Stimulated activated CD8-positive, alpha-beta memory T cell treated with anti-CD3 and anti-CD28 coated beads, Interleukin-15, amount 100 ng/mL, for 4 hours (primary cell): Measurements from ENCODE around the gene CTNNA2.
"Not testable (repeated sequence)": the region's sequence is repeated elsewhere in the genome, so short reads cannot be mapped to it uniquely, and the experiment has no call there.

Experiments used
- DNase-seq, 2 donors: peaks; one replicate each; pipeline ENCODE4 v3.0.0-alpha.2; 2020; ENCODE audit warnings: low read depth in 2 of 2

The CTNNA2 gene

DNA sequence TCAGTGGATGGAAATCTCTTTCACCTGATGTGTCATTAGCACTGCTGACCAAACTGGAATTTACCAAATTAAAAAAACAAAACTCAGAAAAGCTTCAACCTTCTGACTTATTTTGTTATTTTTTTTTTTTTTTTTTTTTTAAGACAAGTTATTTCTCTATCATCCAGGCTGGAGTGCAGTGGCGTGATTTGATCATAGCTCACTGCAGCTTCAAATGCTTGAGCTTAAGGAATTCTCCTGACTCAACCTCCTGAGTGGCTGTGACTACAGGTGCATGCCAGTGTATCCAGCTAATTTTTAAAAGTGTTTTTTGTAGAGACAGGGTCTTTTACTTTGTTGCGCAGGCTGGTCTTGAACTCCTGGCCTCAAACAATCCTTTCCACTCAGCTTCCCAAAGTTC is 636.1 kb downstream of the CTNNA2 start:
- DNase-seq: no peak

DNA sequence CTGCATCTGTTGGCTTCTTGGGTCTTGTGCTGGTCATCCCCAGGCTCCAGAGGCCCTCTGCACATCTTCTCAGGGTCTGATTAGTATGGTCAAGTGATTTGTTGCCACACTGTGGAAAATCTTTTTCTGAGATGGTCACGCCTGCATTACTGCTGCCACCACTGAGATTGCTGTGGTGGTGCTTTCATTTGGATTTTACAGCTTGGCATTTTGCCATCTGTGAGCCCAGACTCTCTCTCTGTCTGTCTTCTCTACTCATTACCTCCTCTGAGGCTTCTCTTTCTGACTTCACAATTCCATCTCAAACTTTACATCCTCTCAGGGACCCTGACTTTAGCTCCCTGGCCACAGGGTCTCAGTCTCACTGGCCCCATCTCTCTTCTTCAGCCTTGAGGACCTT is 637.1 kb downstream of the CTNNA2 start:
- DNase-seq: no peak

DNA sequence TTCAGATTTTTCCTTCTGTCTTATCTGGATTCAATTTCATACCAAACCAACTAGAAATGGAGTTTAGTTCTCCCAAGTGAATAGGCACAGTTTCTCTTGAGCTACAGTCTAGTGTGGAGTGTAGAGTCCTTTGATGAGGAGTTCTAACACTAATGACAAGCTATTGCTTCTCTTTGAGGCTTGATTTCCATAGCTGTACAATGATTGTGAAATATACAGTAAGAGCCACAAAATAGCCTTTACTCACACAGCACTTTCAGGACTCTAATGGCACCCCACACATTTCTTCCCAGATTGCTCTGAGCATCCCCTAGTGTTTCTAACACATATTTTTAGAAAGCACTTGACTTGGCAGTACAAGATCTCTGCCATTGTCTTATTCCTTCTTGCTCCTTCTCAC is 638.4 kb downstream of the CTNNA2 start:
- no peak for DNase-seq

DNA sequence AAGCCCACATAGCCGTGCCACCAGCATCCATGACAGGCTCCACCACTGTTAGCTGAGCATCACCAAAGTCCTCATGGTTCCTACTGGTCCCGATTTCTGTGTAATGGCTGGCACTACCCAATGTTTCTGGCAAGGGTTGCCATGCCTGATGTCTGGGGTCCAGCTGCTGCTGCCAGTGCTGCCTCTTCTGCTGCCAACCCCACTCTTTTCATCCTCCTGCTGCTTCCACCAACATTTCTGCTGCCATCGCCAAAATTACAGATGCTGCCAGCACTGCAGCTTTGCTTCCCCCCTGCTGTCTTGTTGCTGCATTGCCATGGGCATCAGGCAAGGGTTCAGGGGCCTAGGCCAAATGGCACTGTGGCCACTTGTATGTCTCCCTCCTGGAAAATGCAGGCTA is 638.8 kb downstream of the CTNNA2 start:
- no peak for DNase-seq

DNA sequence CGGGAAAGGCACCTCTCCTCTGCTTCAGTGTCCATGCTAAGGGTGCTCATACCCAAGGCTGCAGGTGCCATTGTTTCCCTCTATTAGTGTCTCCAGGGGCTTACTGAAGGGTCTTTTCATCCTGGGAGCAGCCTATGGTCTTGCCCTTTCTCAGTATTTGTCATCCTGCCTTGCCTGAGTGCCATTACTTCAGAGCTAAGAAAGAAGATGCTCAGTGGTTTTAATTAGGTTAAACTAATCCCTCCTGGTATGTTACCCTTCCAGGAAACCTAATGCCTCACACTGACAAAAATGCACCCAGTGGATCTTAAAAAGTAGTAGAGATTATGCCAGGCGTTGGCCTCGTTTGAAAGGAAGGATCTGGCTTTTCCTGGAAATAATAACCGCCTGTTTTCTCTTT is 640.3 kb downstream of the CTNNA2 start:
- no peak for DNase-seq

DNA sequence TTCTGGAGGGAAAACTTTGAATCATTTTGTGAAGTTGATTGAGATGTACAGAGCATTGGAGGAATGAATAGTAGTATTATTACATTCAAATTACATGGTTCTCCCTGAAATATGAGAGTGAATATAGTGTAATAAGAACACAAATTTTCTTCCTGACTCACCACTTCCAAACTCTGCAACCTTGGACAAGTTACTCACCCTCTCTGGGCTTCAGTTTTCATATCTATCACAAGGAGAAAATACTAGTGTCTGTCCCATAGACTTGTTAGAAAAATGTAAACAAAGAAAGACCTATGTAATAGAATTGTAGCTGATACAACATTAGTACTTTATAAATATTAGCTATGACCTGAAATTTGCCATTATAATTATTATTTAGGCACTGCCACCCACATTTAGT is 640.9 kb downstream of the CTNNA2 start:
- no peak for DNase-seq

DNA sequence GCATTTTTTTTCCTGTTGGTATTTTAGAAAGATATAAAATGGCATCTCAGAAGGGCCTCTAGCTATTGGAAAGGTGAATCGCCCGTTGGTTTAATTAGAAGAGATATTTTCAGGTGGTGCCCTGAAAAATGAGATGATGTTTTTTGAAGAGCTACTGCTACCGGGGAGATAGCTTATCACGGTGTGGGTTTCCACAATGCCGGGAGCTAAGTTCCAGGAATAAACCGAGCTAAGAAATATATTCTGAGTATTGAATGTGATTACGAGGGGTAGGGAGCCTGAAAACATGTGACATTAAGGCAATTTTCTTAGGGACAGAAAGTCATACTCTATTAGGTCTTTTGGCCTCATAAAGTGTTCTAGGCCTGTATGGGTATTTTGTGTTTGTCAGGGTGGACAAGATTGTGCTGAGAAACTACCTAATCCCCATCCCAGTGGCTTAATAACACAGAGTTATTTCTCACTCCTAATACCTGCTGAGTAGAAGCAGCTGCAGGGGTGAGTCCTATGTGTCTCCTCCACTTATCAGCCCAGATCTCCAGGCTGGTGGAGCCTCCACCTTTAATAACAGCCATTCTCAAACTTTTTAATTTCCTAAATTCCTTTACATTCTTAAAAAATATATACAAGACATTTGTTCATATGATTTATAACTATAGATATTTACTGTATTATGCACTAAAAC is 641.5 kb downstream of the CTNNA2 start:
- no peak for DNase-seq

DNA sequence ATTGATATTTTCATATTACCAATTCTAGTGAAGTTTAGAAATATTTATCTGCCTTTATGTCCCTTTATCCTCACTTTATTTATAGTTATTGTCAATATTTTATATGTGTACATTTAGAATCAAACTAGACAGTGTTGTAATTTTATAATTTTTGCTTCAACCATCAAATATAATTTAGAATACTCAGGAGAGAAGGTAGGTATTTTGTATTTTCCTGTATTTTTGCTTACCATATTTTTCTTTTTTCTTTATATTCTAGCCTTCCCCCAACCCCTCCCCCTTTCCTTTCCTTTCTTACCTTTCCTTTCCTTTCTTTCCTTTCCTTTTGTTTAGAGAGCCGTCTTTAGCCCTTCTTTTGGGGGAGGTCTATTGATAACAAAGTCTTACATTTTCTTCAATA is 651.5 kb downstream of the CTNNA2 start:
- DNase-seq: no peak

DNA sequence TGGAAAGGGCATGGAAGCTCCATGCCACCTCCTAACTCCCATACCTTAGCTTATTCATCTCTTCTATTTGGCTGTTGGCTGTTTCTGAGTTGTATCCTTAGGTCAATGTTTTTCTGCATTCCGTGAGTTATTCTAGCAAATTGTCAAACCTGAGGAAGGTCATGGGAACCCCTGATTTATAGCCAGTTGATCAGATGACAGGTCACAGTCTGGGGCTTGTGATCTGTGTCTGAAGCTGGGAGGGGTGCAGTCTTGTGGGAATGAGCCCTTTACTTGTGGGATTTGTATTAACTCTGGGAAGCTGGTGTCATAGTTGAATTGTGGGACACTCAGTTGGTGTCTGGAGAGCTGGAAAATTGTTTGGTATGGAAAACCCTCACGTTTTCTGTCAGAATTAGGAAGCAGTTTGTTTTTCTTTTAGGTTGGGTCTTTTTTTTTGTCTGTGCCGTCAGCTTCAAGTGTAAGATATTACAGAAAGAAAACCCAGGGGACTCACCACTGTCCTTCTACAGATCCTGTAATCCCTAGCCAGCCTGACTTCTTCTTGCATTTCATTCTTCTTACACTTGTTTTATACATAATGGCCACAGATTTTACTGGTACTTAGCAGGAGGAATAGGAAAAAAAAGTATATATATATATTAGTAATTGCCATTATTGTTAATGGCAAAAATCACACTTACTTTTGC is 653.8 kb downstream of the CTNNA2 start:
- DNase-seq: no peak

DNA sequence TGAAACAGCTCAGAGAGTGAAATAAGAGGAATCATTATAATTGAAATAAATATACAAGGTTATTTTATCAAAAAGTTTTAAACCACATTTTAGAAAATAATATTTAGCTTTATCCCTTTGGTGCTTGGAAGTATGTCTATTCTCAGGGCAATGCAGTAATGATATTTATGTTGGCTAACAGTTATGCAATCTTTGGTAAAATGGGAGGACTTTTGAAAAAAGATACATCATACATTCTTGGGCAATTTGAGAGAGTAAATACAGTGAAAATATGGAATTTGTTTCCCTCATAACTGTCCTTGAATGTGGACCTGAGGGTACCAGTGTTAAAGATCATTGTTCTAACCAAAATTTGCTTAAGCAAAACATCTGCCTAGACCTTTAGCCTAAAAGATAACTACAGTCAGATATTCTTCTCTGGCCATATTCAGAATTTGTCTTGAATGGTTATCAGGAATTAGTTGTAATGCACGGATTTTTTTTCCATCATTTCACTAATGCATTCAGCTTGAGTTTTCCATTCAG is 654.5 kb downstream of the CTNNA2 start:
- DNase-seq: no peak

DNA sequence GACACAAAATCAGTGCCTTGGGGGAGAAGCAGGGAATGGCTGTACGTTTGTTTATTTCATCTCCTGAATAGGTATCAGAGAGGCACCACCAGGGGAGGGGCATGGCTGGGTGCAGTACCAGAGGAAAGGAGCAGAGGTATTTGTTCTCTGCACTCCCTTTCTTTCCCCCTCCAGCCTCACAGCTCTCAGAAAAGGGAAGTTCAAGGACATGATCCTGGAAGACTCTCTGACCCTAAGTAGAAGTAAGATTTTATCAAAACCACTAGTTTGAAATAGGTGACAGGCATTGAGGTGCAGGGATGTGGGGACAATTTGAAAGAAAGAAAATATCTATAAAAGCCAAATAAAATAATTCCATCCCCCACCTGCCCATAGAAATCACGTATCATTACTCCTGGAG is 655.2 kb downstream of the CTNNA2 start:
- no peak for DNase-seq

DNA sequence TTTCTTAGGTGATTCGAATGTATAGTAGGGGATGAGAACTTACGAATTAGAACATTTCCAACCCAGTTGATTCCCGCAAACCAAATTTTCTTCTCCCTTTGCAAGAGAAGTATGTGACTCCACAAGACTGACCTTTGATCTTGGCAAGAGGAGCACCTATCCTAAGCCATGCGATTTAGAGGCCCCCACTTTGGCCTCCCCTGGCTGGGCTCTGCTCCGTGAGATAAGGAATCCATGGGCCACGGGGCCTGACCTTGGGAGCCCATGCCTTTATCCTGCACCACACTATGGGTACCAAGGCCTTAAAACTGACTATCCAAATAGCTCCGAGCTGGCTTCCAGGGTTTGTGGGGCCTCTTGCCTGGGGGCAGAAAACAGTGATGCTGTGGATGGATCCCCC is 656.0 kb downstream of the CTNNA2 start:
- no peak for DNase-seq

DNA sequence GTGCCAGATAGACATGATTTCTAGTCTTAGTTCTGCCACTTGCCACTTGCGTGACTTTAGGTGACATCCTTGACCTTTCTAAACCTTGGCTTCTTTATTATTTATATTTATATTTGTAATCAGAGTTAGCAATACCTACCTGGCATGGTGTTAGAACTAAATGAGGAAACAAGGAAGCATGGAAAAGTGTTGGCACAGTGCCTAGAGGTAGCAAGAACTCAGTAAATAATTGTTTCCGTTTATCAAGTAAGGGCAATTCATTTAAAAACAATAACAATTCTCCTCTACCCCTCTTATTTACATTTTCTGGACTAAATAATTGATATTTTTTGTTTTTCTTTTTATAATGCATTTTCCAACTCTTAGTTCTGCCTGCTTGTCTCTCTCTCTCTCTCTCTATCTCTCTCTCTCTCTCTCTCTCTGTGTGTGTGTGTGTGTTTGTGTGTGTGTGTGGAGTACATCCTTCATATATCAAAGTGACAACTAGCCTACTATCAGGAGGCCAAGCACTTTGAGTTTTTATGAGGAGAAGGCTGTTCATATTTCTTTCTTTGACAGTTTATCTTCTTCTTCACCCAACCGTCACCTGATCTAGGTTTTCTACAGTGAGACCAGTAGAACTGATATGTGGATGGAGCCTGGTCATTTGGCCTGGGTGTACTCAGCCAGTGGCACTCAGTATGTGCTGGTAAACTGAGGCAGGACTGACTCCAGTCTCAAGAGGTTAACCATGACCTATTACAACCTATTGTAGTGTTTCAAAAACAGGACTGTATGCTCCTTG is 657.2 kb downstream of the CTNNA2 start:
- DNase-seq: no peak

DNA sequence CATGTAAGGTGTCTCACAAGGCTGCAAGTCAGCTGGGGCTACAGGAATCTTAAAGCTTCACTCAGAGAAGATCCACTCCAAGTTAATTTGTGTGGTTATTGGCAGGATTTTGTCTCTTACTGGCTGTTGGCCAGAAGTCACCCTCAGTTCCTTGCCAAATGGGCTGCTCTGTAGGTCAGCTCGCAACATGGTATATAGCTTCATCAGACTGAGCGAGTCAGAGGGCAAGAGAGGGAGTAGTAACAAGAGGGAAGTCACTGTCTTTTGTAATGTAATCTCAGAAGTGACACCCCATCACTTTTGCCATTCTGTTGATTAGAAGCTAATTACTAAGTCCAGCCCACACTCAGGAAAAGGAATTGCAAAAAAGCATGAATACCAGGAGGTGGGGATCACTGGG is 672.2 kb downstream of the CTNNA2 start:
- DNase-seq: no peak

DNA sequence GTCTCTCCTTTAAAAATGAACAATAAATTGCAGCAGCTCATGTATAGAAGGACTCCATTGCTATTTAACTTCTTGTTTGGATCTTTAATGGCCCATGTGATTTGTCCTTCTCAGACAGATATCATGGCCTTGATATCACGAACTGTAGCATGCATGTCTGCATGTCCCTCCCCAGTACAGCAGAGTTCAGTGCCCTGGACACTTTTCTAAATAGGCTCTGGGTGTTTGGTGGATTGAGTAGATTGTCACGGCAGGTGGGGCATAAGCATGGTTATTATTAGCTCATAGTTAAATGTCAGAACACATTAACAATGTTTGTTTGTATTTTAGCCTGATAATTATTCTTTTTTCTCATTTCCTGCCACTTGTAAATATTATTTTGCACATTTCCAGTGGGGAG is 673.4 kb downstream of the CTNNA2 start:
- DNase-seq: no peak

DNA sequence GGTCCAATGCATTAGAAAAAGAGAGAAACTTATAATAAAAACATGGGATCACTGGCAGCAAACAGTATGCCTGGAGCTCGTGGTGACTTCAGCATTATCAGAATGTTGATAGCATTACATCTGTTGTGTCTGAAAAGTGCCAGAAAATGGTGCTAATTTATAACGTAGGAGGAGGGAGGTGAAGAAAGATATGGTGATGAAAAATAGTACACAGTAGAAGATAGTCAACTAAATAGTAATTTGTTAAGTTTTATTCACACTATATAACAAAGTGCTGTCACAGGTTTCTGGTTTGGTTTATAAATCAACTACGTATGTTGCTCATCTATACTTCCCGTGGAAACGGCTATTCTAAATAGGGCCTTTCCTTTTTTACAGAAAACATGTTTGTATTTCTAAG is 674.3 kb downstream of the CTNNA2 start:
- DNase-seq: no peak

DNA sequence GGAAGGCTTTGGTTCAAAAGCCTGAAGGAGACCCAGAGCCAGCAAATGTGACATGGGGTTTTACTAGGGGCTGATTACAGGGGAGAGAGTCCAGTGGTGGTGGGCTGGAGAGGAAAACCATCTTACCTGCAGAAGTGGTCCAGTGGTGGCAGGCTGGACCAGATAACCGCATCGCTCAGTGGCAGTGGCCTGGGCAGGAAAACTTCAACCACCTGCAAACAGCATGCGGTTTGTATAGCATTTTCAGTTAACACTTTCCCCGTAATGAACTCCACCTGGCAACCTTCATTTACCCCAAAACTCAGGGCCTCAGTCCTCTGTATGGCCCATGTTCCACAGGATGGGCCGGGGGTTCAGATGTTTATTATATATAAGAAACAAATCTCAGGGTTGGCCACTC is 677.3 kb downstream of the CTNNA2 start:
- no peak for DNase-seq

DNA sequence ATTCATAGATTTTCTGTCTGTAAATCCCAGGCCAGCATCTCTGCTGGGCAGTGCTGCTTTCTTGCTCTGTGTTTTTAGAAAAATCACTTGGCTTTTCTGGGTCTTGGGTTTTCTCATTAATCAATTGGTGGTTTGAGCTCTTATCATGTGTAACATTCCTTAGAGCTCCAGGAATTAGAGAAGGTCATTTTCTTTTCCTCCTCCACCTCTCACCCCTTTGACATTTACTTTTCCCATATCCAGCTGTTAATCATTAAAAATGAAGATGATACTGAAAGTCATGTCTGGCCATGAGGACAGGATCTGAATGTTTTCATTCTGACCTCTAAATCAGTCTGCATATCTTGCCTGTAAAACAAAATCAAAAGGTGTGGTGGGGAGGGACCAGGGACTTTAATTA is 680.7 kb downstream of the CTNNA2 start:
- DNase-seq: no peak

DNA sequence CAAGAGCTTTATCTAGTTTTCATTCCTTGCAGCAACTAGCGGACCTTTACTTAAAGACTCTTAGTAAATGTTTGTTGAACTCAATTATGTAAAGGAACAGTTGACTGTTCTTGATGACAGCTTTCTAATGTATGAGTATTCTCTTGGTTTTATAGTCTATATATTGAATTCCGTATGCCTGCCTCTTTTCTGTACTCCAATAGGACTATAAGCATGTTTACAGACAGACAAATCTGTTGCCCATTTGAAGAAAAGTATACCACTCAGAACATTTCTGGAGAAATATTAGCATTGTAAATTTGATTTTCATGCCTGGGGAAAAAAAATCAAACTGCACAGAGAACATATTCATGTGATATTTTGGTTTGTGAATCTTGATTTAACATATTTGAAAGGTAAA is 682.2 kb downstream of the CTNNA2 start:
- no peak for DNase-seq

DNA sequence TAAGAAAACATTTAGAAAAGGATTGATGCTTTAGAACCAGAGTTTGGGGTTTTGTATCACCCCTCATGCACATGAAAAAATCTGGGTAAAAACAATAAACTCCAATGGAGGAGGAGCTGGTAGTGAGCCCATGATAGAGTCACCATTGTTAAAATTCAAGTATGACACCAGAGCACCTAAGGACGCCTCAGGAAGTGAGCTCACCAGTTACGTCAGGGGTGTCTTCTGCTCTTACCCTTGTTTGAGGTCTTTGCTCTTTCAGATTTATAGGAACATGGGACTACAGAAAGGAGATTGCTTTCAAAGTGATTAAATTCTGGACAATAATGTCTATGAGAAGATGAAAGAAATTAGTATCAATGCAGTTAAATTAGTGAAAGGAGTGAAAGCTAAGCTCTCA is 685.2 kb downstream of the CTNNA2 start:
- no peak for DNase-seq

DNA sequence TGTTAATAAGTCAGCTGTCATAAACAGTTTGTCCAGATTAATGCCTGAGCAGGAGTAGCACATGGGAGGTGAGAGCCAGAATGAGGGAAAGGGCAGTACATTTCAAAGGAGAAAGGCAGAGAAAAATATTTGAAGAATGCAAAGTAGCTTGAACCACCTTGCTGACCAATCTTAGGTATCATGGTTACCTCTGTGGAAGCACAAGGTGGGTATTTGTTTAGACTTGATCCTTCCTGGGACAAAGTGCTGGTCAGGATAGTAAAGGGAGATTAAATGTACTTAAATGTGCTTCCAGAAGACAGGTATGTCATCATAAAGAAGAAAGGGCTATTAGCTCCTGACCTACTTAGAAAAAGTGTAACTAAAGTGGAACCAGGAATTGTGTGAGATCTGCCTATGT is 686.7 kb downstream of the CTNNA2 start:
- DNase-seq: no peak

DNA sequence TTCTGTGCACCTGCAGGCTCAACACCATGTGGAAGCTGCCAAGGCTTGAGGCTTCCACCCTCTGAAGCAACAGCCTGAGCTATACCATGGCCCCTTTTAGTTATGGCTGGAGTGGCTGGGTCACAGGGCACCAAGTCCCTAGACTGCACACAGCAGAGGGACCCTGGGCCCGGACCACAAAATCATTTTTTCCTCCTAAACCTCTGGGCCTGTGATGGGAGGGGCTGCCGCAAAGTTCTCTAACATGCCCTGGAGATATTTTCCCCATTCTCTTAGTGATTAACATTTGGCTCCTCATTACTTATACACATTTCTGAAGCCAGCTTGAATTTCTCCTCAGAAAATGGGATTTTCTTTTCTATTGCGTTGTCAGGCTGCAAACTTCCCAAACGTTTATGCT is 691.1 kb downstream of the CTNNA2 start:
- not testable (repeated sequence) for DNase-seq

DNA sequence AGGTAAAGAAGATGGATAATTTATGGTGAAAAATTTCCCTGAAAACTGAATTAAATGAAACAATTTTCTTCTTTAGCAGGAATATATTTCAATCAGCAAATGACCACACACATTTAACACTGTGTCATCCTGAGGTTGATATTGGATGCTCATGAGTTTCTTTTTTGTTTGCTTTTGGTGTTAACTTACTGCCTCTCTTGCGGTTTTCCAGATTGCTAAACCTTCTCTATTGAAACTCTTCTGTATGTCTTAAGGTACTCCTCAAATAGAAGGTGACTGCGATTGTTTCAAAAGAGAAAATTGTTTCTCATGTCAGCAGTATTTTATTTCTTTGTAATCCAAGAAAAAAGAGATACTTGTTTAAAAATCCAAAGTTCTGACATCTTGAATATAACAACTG is 692.6 kb downstream of the CTNNA2 start:
- no peak for DNase-seq
